ENCODE data around the gene IZUMO4. TPM values are rescaled to one million over a fixed set of nuclear protein-coding genes. Genes with fewer than 3 reads are reported as not detected.

Gene IZUMO4
- total RNA-seq, 3 donors from 2014 or later = 3.6 to 12.8 (median 3.7) TPM

GRCh38 chr19:2138061-2138728, 41.5 kb downstream of the IZUMO4 start:
- Histone ChIP-seq H3K4me3 (no peak overlapping the region), H3K9me3 (no peaks in the 10 kb centered on the region), H3K4me1 (no peaks in the 10 kb centered on the region), H3K27ac (no peak overlapping the region), H3K27me3 (no peaks in the 10 kb centered on the region), H3K36me3 (no peaks in the 10 kb centered on the region)
- intact Hi-C loops (cut with DNase I; ENCODE audit: low total_unique reads) = no loop called here
- TF ChIP-seq CTCF (IDR thresholded peaks at IDR 0.05) = no peak
- no peak for TF ChIP-seq POLR2A (IDR thresholded peaks at IDR 0.05)
- TF ChIP-seq POLR2AphosphoS5 (IDR thresholded peaks at IDR 0.05) = no peak
- no peak for DNase-seq (ENCODE audit: low spot score in 2 of 2)

- no peak overlapping the region for H3K27ac ChIP-seq
- intact Hi-C loops (cut with DNase I; ENCODE audit: low total_unique reads) = no loop called here
- no peaks in the 10 kb centered on the region for H3K27me3 ChIP-seq
- no peaks in the 10 kb centered on the region for H3K4me1 ChIP-seq
- TF ChIP-seq CTCF (IDR thresholded peaks at IDR 0.05) (no peak), POLR2A (IDR thresholded peaks at IDR 0.05) (no peak), POLR2AphosphoS5 (IDR thresholded peaks at IDR 0.05) (no peak)
- no peaks in the 10 kb centered on the region for H3K36me3 ChIP-seq
- H3K4me3 ChIP-seq = no peak overlapping the region
- no peaks in the 10 kb centered on the region for H3K9me3 ChIP-seq
- DNase-seq (ENCODE audit: low spot score in 2 of 2) = no peak
Measured at GRCh38 chr19:2139385-2140137, 42.8 kb downstream of the IZUMO4 start.

- H3K9me3 ChIP-seq = no peaks in the 10 kb centered on the region
- H3K27ac ChIP-seq = no peak overlapping the region
- TF ChIP-seq POLR2AphosphoS5 (IDR thresholded peaks at IDR 0.05) (no peak), POLR2A (IDR thresholded peaks at IDR 0.05) (no peak), CTCF (IDR thresholded peaks at IDR 0.05) (no peak)
- H3K4me1 ChIP-seq = no peaks in the 10 kb centered on the region
- intact Hi-C loops (cut with DNase I; ENCODE audit: low total_unique reads) = no loop called here
- no peak overlapping the region for H3K4me3 ChIP-seq
- DNase-seq (ENCODE audit: low spot score in 2 of 2) = no peak
- no peaks in the 10 kb centered on the region for H3K27me3 ChIP-seq
- H3K36me3 ChIP-seq = no peaks in the 10 kb centered on the region
Measured at GRCh38 chr19:2140138-2140569, 43.4 kb downstream of the IZUMO4 start.

- H3K36me3 ChIP-seq = no peaks in the 10 kb centered on the region
- TF ChIP-seq POLR2AphosphoS5 (IDR thresholded peaks at IDR 0.05) (no peak), POLR2A (IDR thresholded peaks at IDR 0.05) (no peak), CTCF (IDR thresholded peaks at IDR 0.05) (no peak)
- intact Hi-C loops (cut with DNase I; ENCODE audit: low total_unique reads) = no loop called here
- H3K27me3 ChIP-seq = no peaks in the 10 kb centered on the region
- no peak overlapping the region for H3K4me3 ChIP-seq
- no peak overlapping the region for H3K27ac ChIP-seq
- H3K9me3 ChIP-seq = no peaks in the 10 kb centered on the region
- H3K4me1 ChIP-seq = no peaks in the 10 kb centered on the region
- DNase-seq (ENCODE audit: low spot score in 2 of 2) = no peak
Measured at GRCh38 chr19:2142173-2142829, 45.6 kb downstream of the IZUMO4 start.

- Histone ChIP-seq H3K27ac (no peak overlapping the region), H3K4me3 (no peak overlapping the region), H3K9me3 (no peaks in the 10 kb centered on the region), H3K27me3 (no peaks in the 10 kb centered on the region), H3K4me1 (no peaks in the 10 kb centered on the region), H3K36me3 (no peaks in the 10 kb centered on the region)
- intact Hi-C loops (cut with DNase I; ENCODE audit: low total_unique reads) = no loop called here
- TF ChIP-seq CTCF (IDR thresholded peaks at IDR 0.05) = no peak
- TF ChIP-seq POLR2AphosphoS5 (IDR thresholded peaks at IDR 0.05) = no peak
- no peak for TF ChIP-seq POLR2A (IDR thresholded peaks at IDR 0.05)
- DNase-seq (ENCODE audit: low spot score in 2 of 2) = no peak
Measured at GRCh38 chr19:2144190-2144589, 47.5 kb downstream of the IZUMO4 start.
